ENCODE measurements around the gene VAV1.
"Not testable (repeated sequence)": the region's sequence is repeated elsewhere in the genome, so short reads cannot be mapped to it uniquely, and the experiment has no call there.

Gene VAV1

GRCh38 chr19:6737284-6737872 is 35.1 kb upstream of the VAV1 start, which contains the start of gene GPR108:
Gene GPR108, minus strand, starts transcription at chr19:6737580. Its CDS starts 4 bp downstream, at chr19:6737576.
- DNase-seq (ENCODE audit: low read depth) = peak; percentile 98

DNA sequence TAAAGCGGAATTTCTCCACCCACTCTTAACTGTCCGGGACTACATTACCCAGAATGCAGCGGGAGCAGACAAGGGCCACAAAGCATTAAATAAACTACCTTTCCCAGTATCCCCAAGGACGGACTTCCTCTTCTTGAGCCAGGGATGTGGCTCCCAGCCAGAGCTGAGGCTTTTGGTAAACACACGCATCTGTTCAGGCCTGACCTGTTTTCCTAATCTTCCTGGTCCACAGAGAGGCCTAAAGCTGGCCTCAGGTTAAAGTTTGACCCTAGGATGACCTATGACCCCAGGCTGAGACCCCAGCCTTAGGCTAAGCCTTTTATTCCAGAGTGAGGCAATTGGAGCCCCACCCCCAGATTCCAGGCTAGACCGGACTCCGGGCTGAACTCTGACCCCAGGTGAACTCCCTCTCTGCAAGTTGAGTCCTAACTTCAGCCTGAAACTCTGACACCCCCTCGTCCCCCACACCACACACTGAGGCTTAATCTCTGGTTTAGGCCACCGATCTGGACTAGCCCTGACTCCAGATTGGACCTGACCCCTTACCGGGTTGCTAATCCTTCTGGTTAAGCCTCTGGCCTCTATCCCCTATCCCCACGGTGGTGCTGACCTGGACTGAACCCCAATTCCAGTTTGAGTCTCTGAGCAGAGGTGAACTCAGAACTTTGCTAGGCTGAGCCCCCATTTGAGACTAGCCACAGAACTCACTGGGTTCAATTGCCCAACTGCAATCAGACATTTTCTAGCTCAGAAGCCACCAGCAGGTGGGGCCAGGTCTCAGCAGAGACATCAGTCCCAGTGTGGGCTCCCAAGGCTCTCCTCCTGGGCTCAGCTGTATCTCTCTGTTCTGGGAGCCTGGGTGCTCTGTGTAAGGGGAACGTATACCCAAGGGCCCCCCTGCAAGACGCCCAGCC is 34.4 kb upstream of the VAV1 start:
- DNase-seq (ENCODE audit: low read depth) = no peak

DNA sequence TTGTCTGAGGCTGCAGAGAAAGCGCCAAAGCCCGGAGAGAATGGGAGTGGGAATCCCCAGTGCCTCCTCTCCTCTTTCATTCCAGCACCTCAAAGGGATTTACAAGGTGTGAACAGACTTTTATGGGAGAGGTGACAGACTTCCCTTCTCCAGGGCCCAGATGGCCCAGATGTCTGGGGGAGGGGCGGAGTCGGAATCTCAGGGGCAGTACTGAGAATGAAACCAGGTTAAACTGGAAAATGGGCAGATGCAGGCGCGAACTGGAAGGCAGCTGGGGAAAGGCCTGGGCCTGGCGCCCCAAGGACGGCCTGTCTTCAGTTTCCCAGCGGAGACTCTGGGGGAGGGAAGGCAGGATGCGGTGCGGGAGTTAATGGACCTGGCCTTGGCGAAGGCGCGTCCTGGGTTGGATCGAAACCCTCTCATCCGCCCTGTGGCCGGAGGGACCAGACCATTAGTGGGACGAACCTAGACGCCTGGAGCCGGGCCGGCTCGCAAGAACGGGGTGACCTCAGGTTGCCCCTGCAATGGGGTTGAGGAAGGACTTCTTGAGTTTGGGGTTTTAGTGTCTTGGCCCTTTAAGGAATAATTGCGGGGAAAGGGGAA is 33.6 kb upstream of the VAV1 start:
- no peak for DNase-seq (ENCODE audit: low read depth)

- DNase-seq (ENCODE audit: low read depth) = peak; percentile 50
Observed at GRCh38 chr19:6739390-6739882, 33.1 kb upstream of the VAV1 start, which contains the start of gene TRIP10. Gene TRIP10, plus strand, starts transcription at chr19:6739680. Its CDS starts 82 bp downstream, at chr19:6739762.

DNA sequence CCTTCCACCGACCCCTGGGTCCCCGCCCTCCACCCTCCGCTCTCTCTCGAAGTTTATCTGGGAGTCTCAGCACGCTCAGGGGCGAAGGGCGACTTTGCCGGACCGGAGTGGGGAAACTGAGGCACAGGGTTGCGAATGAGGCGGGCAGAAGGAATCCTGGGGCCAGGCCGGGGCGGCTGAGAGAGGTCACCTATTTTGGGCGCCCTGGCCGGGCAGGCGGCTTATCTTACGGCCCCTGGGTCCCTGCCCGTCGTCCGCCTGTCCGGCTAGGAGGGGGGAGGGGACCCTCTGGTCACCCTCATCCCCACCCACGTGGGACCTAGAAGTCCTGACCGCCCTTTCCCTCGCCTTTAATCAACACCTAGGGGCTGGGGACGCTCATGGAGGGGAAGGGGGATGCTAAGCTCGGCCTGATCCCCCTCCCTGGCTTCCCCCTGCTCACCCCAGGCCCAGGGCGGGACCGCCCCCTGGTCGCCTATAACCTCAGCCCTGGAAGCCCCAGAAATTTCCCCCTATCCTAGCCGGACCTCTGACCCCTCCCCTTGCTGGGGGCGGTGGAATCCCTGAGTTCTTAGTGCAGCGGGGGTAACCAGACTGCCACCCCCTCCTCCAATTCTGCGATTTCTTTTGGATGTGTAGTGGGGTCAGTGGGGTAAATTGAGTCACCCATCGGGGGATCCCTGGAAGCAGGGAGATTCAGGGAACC is 32.5 kb upstream of the VAV1 start:
- no peak for DNase-seq (ENCODE audit: low read depth)

DNA sequence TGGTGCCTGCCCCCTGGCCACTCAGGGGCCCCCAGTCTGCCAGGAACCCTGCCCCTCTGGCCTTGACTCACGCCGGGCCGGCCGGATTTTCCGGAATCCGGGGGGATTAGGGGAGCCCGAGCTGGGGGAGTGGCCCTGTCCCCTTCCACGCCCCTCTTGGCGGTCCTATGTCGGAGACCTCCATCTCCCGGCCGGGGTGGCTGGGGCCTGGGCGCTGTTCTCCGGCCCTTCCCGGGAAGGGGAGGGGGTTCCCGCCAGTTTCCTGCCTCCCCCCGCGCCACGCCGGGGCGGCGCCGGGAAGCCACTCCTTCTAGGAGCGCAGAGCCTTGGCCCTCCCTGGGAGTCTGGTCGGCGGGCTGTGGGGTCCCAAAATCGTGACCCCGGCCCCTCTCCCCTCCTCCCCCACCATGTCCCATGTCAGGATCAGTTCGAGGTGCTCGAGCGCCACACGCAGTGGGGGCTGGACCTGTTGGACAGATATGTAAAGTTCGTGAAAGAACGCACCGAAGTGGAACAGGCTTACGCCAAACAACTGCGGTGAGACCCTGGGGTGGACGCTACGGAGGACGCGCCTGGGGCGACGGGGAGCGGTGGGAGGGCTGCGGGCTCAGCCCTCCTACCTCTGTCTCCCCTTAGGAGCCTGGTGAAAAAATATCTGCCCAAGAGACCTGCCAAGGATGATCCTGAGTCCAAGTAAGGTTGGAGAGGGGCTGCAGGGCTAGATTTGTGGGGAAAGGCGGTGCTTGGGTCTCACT is 31.7 kb upstream of the VAV1 start:
- no peak for DNase-seq (ENCODE audit: low read depth)

- DNase-seq (ENCODE audit: low read depth) = no peak
Observed at GRCh38 chr19:6743066-6743465, 29.4 kb upstream of the VAV1 start.

- DNase-seq (ENCODE audit: low read depth) = no peak
Observed at GRCh38 chr19:6743714-6744380, 28.7 kb upstream of the VAV1 start.

DNA sequence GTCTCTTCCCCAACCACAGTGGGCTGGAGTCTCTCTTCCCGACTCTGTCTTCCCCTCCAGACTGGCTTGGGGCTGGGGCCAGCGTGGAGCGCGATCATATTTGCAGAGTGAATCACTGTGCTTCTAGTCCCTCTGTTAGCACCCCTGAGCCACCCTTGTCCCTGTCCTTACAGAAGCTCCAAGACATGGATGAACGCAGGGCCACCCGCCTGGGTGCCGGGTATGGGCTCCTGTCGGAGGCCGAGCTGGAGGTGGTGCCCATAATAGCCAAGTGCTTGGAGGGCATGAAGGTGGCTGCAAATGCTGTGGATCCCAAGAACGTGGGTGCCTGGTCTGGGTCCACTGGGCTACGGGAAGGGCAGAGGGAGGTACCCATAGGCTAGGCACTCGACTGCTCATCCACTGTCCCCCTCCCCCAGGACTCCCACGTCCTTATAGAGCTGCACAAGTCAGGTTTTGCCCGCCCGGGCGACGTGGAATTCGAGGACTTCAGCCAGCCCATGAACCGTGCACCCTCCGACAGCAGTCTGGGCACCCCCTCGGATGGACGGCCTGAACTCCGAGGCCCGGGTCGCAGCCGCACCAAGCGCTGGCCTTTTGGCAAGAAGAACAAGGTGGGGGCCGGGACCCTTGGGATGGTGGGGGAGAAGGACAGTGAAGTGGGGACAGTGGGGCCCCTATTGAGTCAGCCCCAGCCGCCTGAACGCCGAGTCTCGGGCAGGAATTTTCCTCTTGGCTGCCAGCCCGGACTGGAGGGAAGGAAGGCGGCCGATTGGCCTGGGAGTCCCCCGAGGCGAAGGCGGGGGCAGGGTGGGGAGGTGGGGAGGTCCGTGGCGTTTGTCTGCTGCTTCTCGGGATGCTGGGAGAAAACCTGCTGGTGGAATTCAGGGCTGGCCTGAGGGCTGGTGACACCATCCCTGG is 27.9 kb upstream of the VAV1 start:
- no peak for DNase-seq (ENCODE audit: low read depth)

GRCh38 chr19:6745965-6746364 is 26.5 kb upstream of the VAV1 start:
- DNase-seq (ENCODE audit: low read depth) = no peak

DNA sequence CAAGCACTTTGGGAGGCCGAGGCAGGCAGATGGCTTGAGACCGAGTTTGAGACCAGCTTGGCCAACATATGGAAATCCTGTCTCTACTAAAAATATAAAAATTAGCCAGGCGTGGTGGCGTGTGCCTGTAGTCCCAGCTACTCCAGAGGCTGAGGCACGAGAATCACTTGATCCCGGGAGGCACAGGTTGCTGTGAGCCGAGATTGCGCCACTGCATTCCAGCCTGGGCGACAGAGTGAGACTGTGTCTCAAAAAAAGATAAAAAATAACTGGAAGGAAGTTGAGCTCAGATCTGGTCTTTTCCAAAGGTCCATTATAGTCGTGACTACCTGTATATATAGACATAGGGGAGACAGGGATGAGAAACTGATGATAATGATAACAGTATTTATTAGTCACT is 24.0 kb upstream of the VAV1 start:
- DNase-seq (ENCODE audit: low read depth) = not testable (repeated sequence)

GRCh38 chr19:6750062-6750461 is 22.4 kb upstream of the VAV1 start:
- no peak for DNase-seq (ENCODE audit: low read depth)

DNA sequence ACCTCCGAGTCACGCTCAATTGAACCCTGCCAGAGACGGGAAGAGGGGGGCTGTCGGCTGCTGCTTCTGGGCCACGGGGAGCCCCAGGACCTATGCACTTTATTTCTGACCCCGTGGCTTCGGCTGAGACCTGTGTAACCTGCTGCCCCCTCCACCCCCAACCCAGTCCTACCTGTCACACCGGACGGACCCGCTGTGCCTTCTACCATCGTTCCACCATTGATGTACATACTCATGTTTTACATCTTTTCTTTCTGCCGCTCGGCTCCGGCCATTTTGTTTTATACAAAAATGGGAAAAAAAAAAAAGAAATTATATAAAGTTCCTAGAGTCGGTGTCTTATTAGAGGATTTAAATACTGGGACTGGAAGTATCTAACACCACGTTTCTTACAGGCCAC is 21.3 kb upstream of the VAV1 start:
- no peak for DNase-seq (ENCODE audit: low read depth)

DNA sequence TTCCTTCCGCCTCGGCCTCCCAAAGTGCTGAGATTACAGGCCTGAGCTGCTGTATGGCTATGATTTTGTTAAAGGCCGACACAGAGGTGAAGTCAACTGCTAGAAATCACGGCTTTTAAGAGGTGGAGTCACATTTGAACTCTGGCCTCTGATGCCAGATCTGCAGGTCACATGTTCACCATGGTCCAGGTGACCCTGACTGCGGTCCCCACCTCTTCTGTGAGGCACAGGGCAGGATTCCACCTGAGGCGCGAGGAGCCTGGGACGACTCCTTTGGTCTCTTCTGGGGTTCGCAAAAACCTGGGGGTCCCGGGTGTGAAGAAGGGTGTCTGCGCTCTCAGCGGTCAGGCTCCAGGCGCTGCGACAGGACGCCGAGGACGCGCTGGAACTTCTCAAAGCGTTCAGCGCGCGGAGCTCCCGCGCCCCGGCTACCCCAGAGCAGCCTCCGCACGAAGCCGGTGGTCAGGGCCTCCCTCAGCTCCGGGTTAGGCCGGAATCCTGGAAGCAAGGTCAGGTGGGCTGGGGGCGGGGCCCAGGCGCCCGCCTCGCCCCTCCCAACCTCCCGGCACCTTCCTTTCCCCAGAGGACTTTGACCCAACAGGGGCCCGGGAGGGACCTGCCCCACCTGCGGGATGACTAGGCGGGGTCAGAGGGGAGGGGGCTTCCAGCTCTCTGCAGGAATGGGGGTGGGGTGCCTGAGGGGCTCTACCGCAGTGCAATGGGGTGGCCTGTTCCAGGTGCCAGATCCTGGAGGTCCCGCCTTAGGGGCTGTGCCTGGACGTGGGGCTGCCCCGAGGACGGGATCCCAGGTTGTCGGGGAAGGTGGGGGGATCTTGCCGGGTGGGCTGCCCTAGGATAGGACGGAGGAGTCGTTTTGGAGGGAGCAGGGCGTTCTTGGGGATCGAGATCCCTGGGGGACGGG is 20.0 kb upstream of the VAV1 start:
- no peak for DNase-seq (ENCODE audit: low read depth)

- DNase-seq (ENCODE audit: low read depth) = peak; percentile 70
Observed at GRCh38 chr19:6753178-6754031, 19.1 kb upstream of the VAV1 start.

GRCh38 chr19:6754136-6754535 is 18.4 kb upstream of the VAV1 start:
- DNase-seq (ENCODE audit: low read depth) = no peak

- DNase-seq (ENCODE audit: low read depth) = no peak
Observed at GRCh38 chr19:6754653-6755463, 17.6 kb upstream of the VAV1 start.
